ENCODE data around the gene PGM5. TPM values are rescaled to one million over a fixed set of nuclear protein-coding genes. Genes with fewer than 3 reads are reported as not detected.

PGM5 gene
- polyA plus RNA-seq, 6 donors from 2014 or later = not detected

DNA sequence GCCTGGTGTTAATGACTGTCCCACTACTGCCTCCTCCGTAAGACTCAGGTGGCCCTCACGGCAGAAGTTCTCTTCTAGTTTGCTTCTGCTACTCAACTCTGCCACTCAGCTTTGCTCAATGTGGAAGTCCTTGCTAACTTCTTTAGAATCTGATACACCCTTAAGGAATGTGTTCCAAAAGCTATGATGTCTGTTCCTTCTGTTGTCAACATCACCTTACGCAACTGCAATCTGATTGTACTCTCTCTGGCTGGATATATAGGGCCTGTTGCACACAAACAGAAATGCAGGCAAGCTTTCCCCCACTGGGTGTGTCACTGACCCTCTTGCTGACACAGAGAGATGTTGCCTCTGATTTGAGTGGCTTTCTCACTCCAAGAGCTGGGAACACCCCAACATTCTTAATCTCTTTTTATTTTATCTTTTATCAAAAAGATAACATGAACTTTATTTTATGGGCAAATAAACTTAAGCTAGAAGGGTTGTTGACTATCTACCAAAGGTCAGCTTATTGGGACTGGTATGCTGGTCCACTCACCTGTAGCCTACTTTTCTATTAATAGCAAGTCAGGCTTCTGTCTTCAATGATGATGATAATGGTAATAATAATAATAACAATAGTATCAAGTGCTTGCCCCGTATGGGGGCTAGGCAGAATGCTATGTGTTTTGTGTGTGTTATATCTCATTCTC is 159.1 kb downstream of the PGM5 start:
- ATAC-seq (ENCODE audit: low read depth in 2 of 2) (no peak), DNase-seq (no peak)
- Mint-ChIP-seq H3K4me3 (no peak overlapping the region), H3K9me3 (peaks cover 0 to 16% (median 15%) of the 10 kb centered on the region in 7 donors), H3K27ac (peak overlapping the region in 1 of 6 donors; percentile 54), H3K27me3 (peaks cover 5 to 14% (median 6%) of the 10 kb centered on the region in 3 donors), H3K36me3 (peaks cover 0 to 10% of the 10 kb centered on the region in 2 donors), H3K4me1 (no peaks in the 10 kb centered on the region)

DNA sequence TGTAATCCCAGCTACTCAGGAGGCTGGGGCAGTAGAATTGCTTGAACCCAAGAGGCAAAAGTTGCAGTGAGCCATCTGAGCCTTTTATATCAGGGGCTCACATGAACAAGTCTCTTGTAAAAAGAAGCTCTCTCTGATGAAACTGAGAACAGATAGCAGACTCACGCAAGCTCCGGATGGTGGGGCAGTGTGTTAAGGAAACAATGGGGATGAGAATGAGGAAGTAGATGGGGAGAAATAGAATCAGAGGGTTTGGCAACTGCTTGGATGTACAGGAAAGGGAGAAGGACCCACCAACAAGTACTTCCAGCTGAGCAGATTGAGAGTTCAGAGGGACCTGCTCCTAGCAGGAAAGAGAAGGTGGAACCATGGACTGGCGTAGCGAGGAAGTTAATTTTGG is 165.7 kb downstream of the PGM5 start:
- Mint-ChIP-seq H3K36me3 (peaks cover 0 to 10% of the 10 kb centered on the region in 2 donors), H3K27ac (no peak overlapping the region), H3K9me3 (peaks cover 0 to 16% (median 15%) of the 10 kb centered on the region in 7 donors), H3K4me3 (no peak overlapping the region), H3K27me3 (peaks cover 3 to 22% (median 17%) of the 10 kb centered on the region in 3 donors), H3K4me1 (peaks cover 0 to 4% (median 2%) of the 10 kb centered on the region in 3 donors)
- no peak for DNase-seq
- no peak for ATAC-seq (ENCODE audit: low read depth in 2 of 2)

GRCh38 chr9:68522954-68523353 is 166.5 kb downstream of the PGM5 start:
- no peak for ATAC-seq (ENCODE audit: low read depth in 2 of 2)
- Mint-ChIP-seq H3K27me3 (peaks cover 8 to 17% (median 16%) of the 10 kb centered on the region in 3 donors), H3K4me1 (peaks cover 0 to 4% (median 2%) of the 10 kb centered on the region in 3 donors), H3K36me3 (peaks cover 0 to 4% of the 10 kb centered on the region in 2 donors), H3K9me3 (peaks cover 0 to 11% (median 10%) of the 10 kb centered on the region in 7 donors), H3K4me3 (no peak overlapping the region), H3K27ac (no peak overlapping the region)
- no peak for DNase-seq

- Mint-ChIP-seq H3K36me3 (peaks cover 0 to 2% of the 10 kb centered on the region in 2 donors), H3K4me3 (no peak overlapping the region)
Observed at GRCh38 chr9:68523367-68523936, 167.0 kb downstream of the PGM5 start.

GRCh38 chr9:68530618-68531017 is 174.2 kb downstream of the PGM5 start:
- DNase-seq (no peak), ATAC-seq (ENCODE audit: low read depth in 2 of 2) (no peak)
- Mint-ChIP-seq H3K27me3 (peaks cover 4 to 8% (median 8%) of the 10 kb centered on the region in 3 donors), H3K27ac (peak overlapping the region in 1 of 6 donors; percentile 38), H3K9me3 (no peaks in the 10 kb centered on the region), H3K4me1 (no peaks in the 10 kb centered on the region), H3K36me3 (no peaks in the 10 kb centered on the region), H3K4me3 (no peak overlapping the region)

More at GRCh38 chr9:68523367-68523936, 167.0 kb downstream of the PGM5 start:
- Mint-ChIP-seq H3K4me1 (peaks cover 0 to 4% (median 2%) of the 10 kb centered on the region in 3 donors), H3K27me3 (peaks cover 8 to 17% (median 11%) of the 10 kb centered on the region in 3 donors), H3K9me3 (peaks cover 0 to 6% (median 6%) of the 10 kb centered on the region in 7 donors), H3K27ac (no peak overlapping the region)
- DNase-seq = no peak
- ATAC-seq (ENCODE audit: low read depth in 2 of 2) = no peak

GRCh38 chr9:68532131-68532530 is 175.7 kb downstream of the PGM5 start:
- H3K9me3 Mint-ChIP-seq = no peaks in the 10 kb centered on the region
- H3K4me3 Mint-ChIP-seq = no peak overlapping the region
- H3K27ac Mint-ChIP-seq = no peak overlapping the region
- DNase-seq = no peak
- no peaks in the 10 kb centered on the region for H3K4me1 Mint-ChIP-seq
- no peaks in the 10 kb centered on the region for H3K36me3 Mint-ChIP-seq
- peaks cover 4 to 8% (median 5%) of the 10 kb centered on the region in 3 donors for H3K27me3 Mint-ChIP-seq
- no peak for ATAC-seq (ENCODE audit: low read depth in 2 of 2)

GRCh38 chr9:68533678-68534077 is 177.3 kb downstream of the PGM5 start:
- Mint-ChIP-seq H3K27me3 (peaks cover 0 to 8% (median 4%) of the 10 kb centered on the region in 3 donors), H3K4me3 (no peak overlapping the region), H3K4me1 (no peaks in the 10 kb centered on the region), H3K9me3 (no peaks in the 10 kb centered on the region), H3K27ac (no peak overlapping the region), H3K36me3 (no peaks in the 10 kb centered on the region)
- DNase-seq = no peak
- no peak for ATAC-seq (ENCODE audit: low read depth in 2 of 2)

DNA sequence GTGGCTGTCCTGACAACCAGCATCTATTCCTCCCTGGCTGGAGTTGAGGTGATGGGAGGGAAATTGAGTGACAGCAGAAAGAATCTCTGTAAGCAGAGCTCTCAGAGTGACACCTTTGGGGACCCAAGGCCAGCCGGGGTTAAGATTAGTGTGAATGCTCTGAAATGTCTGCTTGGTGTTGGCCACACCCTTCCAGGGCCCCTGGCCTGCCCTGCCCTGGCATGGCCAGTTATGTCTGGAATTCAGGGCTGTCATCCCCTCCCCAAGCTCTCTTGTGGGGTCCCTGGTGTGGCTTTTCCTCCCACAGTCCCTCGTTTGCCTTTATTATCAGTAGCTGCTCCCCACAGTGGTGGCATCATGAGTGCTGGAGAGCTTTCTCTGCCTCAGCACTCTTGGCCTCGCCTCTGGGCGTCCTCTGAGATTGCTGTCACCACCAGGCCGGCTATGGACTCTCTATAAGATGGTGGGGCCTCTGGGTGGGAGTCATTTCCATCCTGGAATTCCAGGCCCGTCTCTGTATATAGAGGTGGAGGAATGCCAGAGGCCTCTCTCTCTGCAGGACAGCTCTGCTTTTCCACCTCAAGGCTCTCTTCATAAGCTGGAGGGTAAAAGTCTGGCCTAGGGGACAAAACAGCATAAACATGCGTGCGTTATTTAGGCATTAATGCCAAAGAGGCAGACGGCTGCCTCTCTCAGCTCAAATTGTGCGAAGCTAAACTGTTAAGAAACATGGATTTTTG is 180.6 kb downstream of the PGM5 start:
- no peak overlapping the region for H3K27ac Mint-ChIP-seq
- H3K27me3 Mint-ChIP-seq = no peaks in the 10 kb centered on the region
- no peak overlapping the region for H3K4me3 Mint-ChIP-seq
- ATAC-seq (ENCODE audit: low read depth in 2 of 2) (no peak), DNase-seq (no peak)
- peaks cover 0 to 5% (median 5%) of the 10 kb centered on the region in 3 donors for H3K4me1 Mint-ChIP-seq
- no peaks in the 10 kb centered on the region for H3K9me3 Mint-ChIP-seq
- no peaks in the 10 kb centered on the region for H3K36me3 Mint-ChIP-seq

DNA sequence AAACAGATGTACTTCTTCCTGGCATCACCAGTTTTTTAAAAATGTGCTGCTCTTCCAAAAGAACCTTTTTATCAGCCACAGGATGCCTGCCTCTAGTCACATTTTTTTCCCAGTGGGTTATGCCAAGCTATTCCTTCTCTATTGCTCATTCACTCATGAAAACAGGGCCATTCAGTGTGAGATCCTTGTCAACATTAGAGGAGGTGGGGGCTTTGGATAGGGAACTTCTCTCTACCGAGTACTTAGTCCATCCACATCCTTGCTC is 181.1 kb downstream of the PGM5 start:
- ATAC-seq (ENCODE audit: low read depth in 2 of 2) (no peak), DNase-seq (no peak)
- Mint-ChIP-seq H3K36me3 (no peaks in the 10 kb centered on the region), H3K9me3 (no peaks in the 10 kb centered on the region), H3K27ac (no peak overlapping the region), H3K4me1 (peaks cover 0 to 8% (median 7%) of the 10 kb centered on the region in 3 donors), H3K27me3 (no peaks in the 10 kb centered on the region), H3K4me3 (no peak overlapping the region)

GRCh38 chr9:68538200-68538599 is 181.8 kb downstream of the PGM5 start:
- H3K4me3 Mint-ChIP-seq = no peak overlapping the region
- no peaks in the 10 kb centered on the region for H3K9me3 Mint-ChIP-seq
- no peak overlapping the region for H3K27ac Mint-ChIP-seq
- no peaks in the 10 kb centered on the region for H3K36me3 Mint-ChIP-seq
- peaks cover 0 to 8% (median 7%) of the 10 kb centered on the region in 3 donors for H3K4me1 Mint-ChIP-seq
- ATAC-seq (ENCODE audit: low read depth in 2 of 2) (no peak), DNase-seq (no peak)
- H3K27me3 Mint-ChIP-seq = no peaks in the 10 kb centered on the region

DNA sequence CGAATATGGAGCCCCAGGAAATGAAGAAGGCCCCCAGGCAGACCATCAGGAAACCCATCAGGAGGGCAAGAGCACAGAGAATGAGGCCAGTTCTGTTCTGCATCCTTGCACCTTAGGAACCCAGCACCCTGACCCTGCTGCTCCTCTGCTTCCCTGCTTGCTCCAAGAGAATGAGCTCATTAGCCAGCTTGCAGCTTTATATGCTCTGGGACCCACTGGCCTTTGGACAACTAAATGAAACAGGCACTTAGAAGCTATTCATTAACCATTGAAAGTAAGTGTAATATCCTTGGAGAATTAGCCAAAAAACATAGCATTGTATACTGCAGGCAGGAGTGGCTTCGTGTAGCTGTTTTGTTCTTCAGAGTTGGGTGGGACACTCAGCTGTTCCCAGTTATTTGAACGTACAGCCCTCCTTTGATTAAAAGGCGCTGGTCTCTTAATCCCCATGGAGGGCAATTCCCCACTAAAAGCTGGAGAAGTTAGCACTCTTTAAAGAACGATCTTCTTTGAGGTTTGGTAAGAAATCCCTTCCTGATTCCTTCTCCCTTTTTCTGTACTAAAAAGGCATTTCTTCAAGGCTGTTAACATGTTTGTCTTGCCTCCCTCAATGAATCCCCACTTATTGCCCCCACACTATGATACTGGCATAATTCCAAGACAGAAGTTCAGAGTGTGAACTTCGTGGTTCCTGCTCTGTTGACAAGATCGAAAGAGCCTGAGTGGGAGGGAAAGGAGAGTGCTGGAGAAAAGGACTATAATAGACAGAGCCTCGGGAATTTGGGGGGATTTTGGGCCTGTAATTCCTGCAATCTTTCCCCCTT is 184.5 kb downstream of the PGM5 start, which contains the start of gene TMEM252:
TMEM252 (minus strand) TSS at position 172 of the 824 bp plus-strand sequence; CDS start at position 103, 69 bp downstream.
- Mint-ChIP-seq H3K4me3 (no peak within 1 kb of the TSS), H3K27me3 (no peaks in the 10 kb centered on the region), H3K9me3 (no peaks in the 10 kb centered on the region), H3K4me1 (peaks cover 14 to 20% (median 20%) of the 10 kb centered on the region in 3 donors), H3K27ac (peak within 1 kb of the TSS in 1 of 6 donors; percentile 62), H3K36me3 (no peaks in the 10 kb centered on the region)
- ATAC-seq (ENCODE audit: low read depth in 2 of 2) (no peak), DNase-seq (no peak)

DNA sequence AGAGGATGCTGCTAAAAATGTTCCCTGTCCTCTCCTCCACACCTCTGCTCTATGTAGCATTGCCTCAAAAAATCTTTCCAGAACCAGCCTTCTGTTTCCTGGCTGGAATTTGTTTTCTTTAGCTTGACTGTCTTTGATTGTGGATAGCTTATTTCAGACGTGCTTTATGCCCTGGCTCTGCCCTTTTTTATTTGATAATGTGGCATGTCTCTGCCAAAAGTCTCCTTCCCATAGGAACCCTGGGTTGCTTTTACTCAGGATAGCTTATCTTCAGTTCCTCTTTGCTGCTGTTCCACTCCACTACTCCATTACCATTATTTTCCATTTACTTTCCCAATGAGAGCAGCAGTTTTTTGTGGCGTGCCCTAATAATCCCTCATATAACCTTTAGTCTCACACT is 185.2 kb downstream of the PGM5 start:
- Mint-ChIP-seq H3K27me3 (no peaks in the 10 kb centered on the region), H3K4me1 (peaks cover 19 to 23% (median 23%) of the 10 kb centered on the region in 3 donors), H3K27ac (no peak overlapping the region), H3K9me3 (no peaks in the 10 kb centered on the region), H3K36me3 (no peaks in the 10 kb centered on the region), H3K4me3 (no peak overlapping the region)
- no peak for DNase-seq
- ATAC-seq (ENCODE audit: low read depth in 2 of 2) = no peak
